Neural crest cell (in vitro differentiated cells): ENCODE results near the gene CDH24. TPM values are rescaled to one million over a fixed set of nuclear protein-coding genes. Genes with fewer than 3 reads are reported as not detected.
"Not testable (repeated sequence)": the region's sequence is repeated elsewhere in the genome, so short reads cannot be mapped to it uniquely, and the experiment has no call there.

Experiments used
- DNase-seq: peaks from one replicate; pipeline ENCODE4 v3.0.0; 2021; ENCODE audit warnings: low read depth, mixed read lengths, low spot score
- H3K27ac Mint-ChIP-seq: one replicate; pipeline ENCODE4 v1.8.0; 2021; ENCODE audit warnings: mild to moderate bottlenecking, mixed read lengths; ENCODE audit not compliant: unreplicated experiment
- H3K27me3 Mint-ChIP-seq: 2 replicates; pipeline ENCODE4 v1.8.0; 2021; ENCODE audit warnings: low read depth, mild to moderate bottlenecking, mixed read lengths
- H3K36me3 Mint-ChIP-seq: 2 replicates; pipeline ENCODE4 v1.8.0; 2021; ENCODE audit warnings: low read depth, mild to moderate bottlenecking, mixed read lengths
- H3K4me1 Mint-ChIP-seq: 2 replicates; pipeline ENCODE4 v1.8.0; 2021; ENCODE audit warnings: mixed read lengths
- H3K4me3 Mint-ChIP-seq: one replicate; pipeline ENCODE4 v1.8.0; 2021; ENCODE audit warnings: mild to moderate bottlenecking, mixed read lengths
- H3K9me3 Mint-ChIP-seq: 2 replicates; pipeline ENCODE4 v1.8.0; 2021; ENCODE audit warnings: mixed read lengths
- CTCF ChIP-seq: fragments of 200-600 bp; sonication (generic); conservative IDR thresholded peaks from 2 replicates; pipeline ENCODE4 v1.5.0; 2021; ENCODE audit warnings: antibody characterized with exemption, mild to moderate bottlenecking
- total RNA-seq: library from RNA; stranded (reverse); gene quantifications from 2 replicates; pipeline ENCODE4 v1.2.1, GENCODE V29; 2021

CDH24 gene
- total RNA-seq, 1 donor from 2014 or later: 37.2 TPM

DNA sequence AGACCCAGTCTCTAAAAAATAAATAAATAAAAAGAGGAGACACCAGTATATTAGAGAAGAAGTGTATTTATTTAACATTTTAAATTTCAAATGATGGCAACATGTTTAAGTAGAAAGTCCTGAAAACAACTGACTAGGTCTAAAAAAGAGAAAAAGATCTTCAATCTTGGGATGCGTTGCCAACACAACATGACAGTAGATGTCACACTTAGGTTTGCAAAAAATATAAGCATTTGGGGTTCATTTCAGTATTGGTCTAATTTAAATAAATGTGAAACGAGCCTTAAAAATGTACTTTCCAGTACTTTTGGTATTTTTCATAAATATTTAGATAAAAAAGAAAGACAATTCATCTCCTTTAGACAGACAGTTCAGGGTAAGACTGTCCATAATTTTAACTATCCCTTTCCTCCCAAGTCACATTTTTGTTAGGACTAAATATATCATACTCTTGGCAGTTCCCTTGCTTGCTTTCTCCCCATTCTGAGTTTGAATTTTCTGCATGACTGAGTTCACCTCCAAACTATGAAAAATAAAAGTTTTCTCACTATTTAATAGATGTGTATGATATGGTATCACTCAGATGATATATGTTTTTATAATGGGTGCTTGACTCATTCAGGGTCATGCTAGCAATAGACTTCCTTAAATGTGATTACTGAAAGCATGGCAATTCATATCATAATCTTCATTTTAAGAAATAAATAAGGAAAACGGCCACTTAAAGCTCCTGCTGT, 51.7 kb downstream of the CDH24 start:
- H3K4me1 Mint-ChIP-seq: peaks cover 46% of the 10 kb centered on the region
- H3K27ac Mint-ChIP-seq: no peak overlapping the region
- peak overlapping the region; percentile 93 for H3K4me3 Mint-ChIP-seq
- H3K27me3 Mint-ChIP-seq: no peaks in the 10 kb centered on the region
- peaks cover 2% of the 10 kb centered on the region for H3K9me3 Mint-ChIP-seq
- TF ChIP-seq CTCF: no peak
- H3K36me3 Mint-ChIP-seq: no peaks in the 10 kb centered on the region
- no peak for DNase-seq

GRCh38 chr14:23004274-23004673, 53.0 kb downstream of the CDH24 start:
- peak overlapping the region; percentile 80 for H3K4me3 Mint-ChIP-seq
- not testable (repeated sequence) for DNase-seq, H3K27me3 Mint-ChIP-seq, H3K36me3 Mint-ChIP-seq, H3K9me3 Mint-ChIP-seq
- H3K27ac Mint-ChIP-seq: peak overlapping the region; percentile 12
- H3K4me1 Mint-ChIP-seq: peaks cover 34% of the 10 kb centered on the region

- no peak for TF ChIP-seq CTCF
- Mint-ChIP-seq H3K36me3 (no peaks in the 10 kb centered on the region), H3K27me3 (no peaks in the 10 kb centered on the region), H3K4me1 (peaks cover 25% of the 10 kb centered on the region), H3K9me3 (no peaks in the 10 kb centered on the region), H3K4me3 (no peak overlapping the region), H3K27ac (no peak overlapping the region)
- DNase-seq: no peak
Measured at GRCh38 chr14:23002592-23002991, 54.7 kb downstream of the CDH24 start.

DNA sequence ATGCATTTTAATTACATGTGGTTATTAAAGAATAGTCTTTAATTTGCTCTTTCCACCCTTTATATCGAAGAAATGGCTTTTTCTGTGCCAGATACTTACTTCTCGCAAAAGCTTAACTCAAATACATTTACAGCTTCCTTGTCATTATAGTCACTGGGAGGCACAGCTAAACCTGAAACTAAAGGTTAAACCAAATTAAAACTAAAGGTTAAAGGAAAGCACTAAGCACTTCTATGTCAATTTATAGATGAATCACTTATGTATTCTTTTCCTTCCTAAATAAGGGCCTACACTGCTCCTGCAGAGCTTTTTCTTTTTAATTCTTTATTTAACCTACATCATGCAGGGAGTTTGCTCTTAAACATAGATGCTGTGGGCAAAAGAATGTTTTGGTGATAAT, 56.5 kb downstream of the CDH24 start:
- Mint-ChIP-seq H3K9me3 (no peaks in the 10 kb centered on the region), H3K4me1 (peaks cover 8% of the 10 kb centered on the region)
- no peak for DNase-seq

DNA sequence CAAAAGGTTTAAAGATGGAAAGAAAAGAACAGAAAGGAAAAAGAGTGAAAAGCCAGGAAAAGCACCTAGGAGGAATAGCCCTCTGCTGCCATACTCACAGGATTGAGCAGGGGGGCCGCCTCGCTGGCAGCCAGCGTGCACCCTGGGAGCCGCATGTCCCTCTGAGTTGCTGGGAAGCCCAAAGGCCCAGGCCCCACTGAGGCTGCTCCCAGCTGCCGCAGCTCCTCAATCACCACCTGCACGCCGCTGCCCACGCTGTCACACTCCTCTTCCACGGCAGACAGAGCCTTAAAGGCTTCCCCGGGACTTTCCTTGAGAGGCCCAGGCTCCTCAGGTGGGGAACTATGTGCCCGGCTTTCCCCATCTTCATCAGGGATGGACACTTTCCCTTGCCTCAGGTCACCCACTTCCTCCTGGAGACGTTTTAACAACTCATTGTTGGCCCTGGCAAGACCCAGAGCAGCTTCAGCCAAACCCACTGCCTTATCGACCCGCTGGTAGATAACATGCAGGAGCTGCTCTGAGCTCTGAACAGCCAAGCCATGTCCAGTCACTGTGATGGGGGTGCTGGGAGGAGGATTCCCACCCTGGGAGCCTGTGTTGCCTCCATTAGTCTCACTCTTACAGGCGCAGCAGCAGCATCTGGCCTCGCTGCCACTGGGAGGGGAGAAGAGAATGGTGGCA, 58.8 kb downstream of the CDH24 start:
- no peaks in the 10 kb centered on the region for H3K9me3 Mint-ChIP-seq
- H3K4me3 Mint-ChIP-seq: no peak overlapping the region
- TF ChIP-seq CTCF: no peak
- no peak for DNase-seq
- peak overlapping the region; percentile 81 for H3K27ac Mint-ChIP-seq
- peaks cover 6% of the 10 kb centered on the region for H3K4me1 Mint-ChIP-seq
- H3K36me3 Mint-ChIP-seq: no peaks in the 10 kb centered on the region
- H3K27me3 Mint-ChIP-seq: no peaks in the 10 kb centered on the region

More for the DNA sequence above, 56.5 kb downstream of the CDH24 start:
- Mint-ChIP-seq H3K27me3 (no peaks in the 10 kb centered on the region), H3K27ac (no peak overlapping the region), H3K36me3 (no peaks in the 10 kb centered on the region), H3K4me3 (no peak overlapping the region)
- no peak for TF ChIP-seq CTCF
